ENCODE measurements around the gene NKX2-2.

The NKX2-2 gene

GRCh38 chr20:21523281-21523868, 9.5 kb upstream of the NKX2-2 start:
- Histone ChIP-seq H3K4me3 (ENCODE audit: insufficient read depth, low read depth, low read length, poor library complexity, severe bottlenecking) (no peak overlapping the region), H3K36me3 (ENCODE audit: control insufficient read depth, insufficient read depth, low read length) (no peaks in the 10 kb centered on the region), H3K27ac (ENCODE audit: insufficient read depth, low read length, poor library complexity, severe bottlenecking) (no peak overlapping the region), H3K27me3 (replicated peaks; ENCODE audit: control insufficient read depth, insufficient read depth, low read length, poor library complexity, severe bottlenecking) (peaks cover 48% of the 10 kb centered on the region), H3K9me3 (ENCODE audit: control insufficient read depth, low read length) (no peaks in the 10 kb centered on the region), H3K4me1 (ENCODE audit: control insufficient read depth, insufficient read depth, low read length, poor library complexity, severe bottlenecking) (peaks cover 18% of the 10 kb centered on the region)
- DNase-seq: no peak

GRCh38 chr20:21522481-21523280, 8.8 kb upstream of the NKX2-2 start:
- Histone ChIP-seq H3K36me3 (ENCODE audit: control insufficient read depth, insufficient read depth, low read length) (no peaks in the 10 kb centered on the region), H3K9me3 (ENCODE audit: control insufficient read depth, low read length) (no peaks in the 10 kb centered on the region), H3K27ac (ENCODE audit: insufficient read depth, low read length, poor library complexity, severe bottlenecking) (no peak overlapping the region), H3K27me3 (replicated peaks; ENCODE audit: control insufficient read depth, insufficient read depth, low read length, poor library complexity, severe bottlenecking) (peaks cover 52% of the 10 kb centered on the region), H3K4me3 (ENCODE audit: insufficient read depth, low read depth, low read length, poor library complexity, severe bottlenecking) (peak overlapping the region; percentile 6), H3K4me1 (ENCODE audit: control insufficient read depth, insufficient read depth, low read length, poor library complexity, severe bottlenecking) (peaks cover 18% of the 10 kb centered on the region)
- no peak for DNase-seq

- no peaks in the 10 kb centered on the region for H3K9me3 ChIP-seq (ENCODE audit: control insufficient read depth, low read length)
- DNase-seq: no peak
- peak overlapping the region; percentile 6 for H3K4me3 ChIP-seq (ENCODE audit: insufficient read depth, low read depth, low read length, poor library complexity, severe bottlenecking)
- no peak overlapping the region for H3K27ac ChIP-seq (ENCODE audit: insufficient read depth, low read length, poor library complexity, severe bottlenecking)
- peaks cover 23% of the 10 kb centered on the region for H3K4me1 ChIP-seq (ENCODE audit: control insufficient read depth, insufficient read depth, low read length, poor library complexity, severe bottlenecking)
- H3K27me3 ChIP-seq (replicated peaks; ENCODE audit: control insufficient read depth, insufficient read depth, low read length, poor library complexity, severe bottlenecking): peaks cover 60% of the 10 kb centered on the region
- H3K36me3 ChIP-seq (ENCODE audit: control insufficient read depth, insufficient read depth, low read length): no peaks in the 10 kb centered on the region
Measured at GRCh38 chr20:21521596-21522480, 8.0 kb upstream of the NKX2-2 start.

GRCh38 chr20:21520702-21521595, 7.1 kb upstream of the NKX2-2 start:
- Histone ChIP-seq H3K9me3 (ENCODE audit: control insufficient read depth, low read length) (no peaks in the 10 kb centered on the region), H3K4me3 (ENCODE audit: insufficient read depth, low read depth, low read length, poor library complexity, severe bottlenecking) (no peak overlapping the region), H3K27me3 (replicated peaks; ENCODE audit: control insufficient read depth, insufficient read depth, low read length, poor library complexity, severe bottlenecking) (peaks cover 65% of the 10 kb centered on the region), H3K27ac (ENCODE audit: insufficient read depth, low read length, poor library complexity, severe bottlenecking) (no peak overlapping the region), H3K4me1 (ENCODE audit: control insufficient read depth, insufficient read depth, low read length, poor library complexity, severe bottlenecking) (peaks cover 30% of the 10 kb centered on the region), H3K36me3 (ENCODE audit: control insufficient read depth, insufficient read depth, low read length) (no peaks in the 10 kb centered on the region)
- no peak for DNase-seq

- peaks cover 39% of the 10 kb centered on the region for H3K4me1 ChIP-seq (ENCODE audit: control insufficient read depth, insufficient read depth, low read length, poor library complexity, severe bottlenecking)
- no peaks in the 10 kb centered on the region for H3K36me3 ChIP-seq (ENCODE audit: control insufficient read depth, insufficient read depth, low read length)
- H3K27ac ChIP-seq (ENCODE audit: insufficient read depth, low read length, poor library complexity, severe bottlenecking): no peak overlapping the region
- no peak overlapping the region for H3K4me3 ChIP-seq (ENCODE audit: insufficient read depth, low read depth, low read length, poor library complexity, severe bottlenecking)
- no peak for DNase-seq
- H3K9me3 ChIP-seq (ENCODE audit: control insufficient read depth, low read length): no peaks in the 10 kb centered on the region
- H3K27me3 ChIP-seq (replicated peaks; ENCODE audit: control insufficient read depth, insufficient read depth, low read length, poor library complexity, severe bottlenecking): peaks cover 76% of the 10 kb centered on the region
Measured at GRCh38 chr20:21519136-21519584, 5.3 kb upstream of the NKX2-2 start.

GRCh38 chr20:21518292-21518991, 4.6 kb upstream of the NKX2-2 start:
- Histone ChIP-seq H3K4me3 (ENCODE audit: insufficient read depth, low read depth, low read length, poor library complexity, severe bottlenecking) (no peak overlapping the region), H3K9me3 (ENCODE audit: control insufficient read depth, low read length) (no peaks in the 10 kb centered on the region), H3K27ac (ENCODE audit: insufficient read depth, low read length, poor library complexity, severe bottlenecking) (no peak overlapping the region), H3K4me1 (ENCODE audit: control insufficient read depth, insufficient read depth, low read length, poor library complexity, severe bottlenecking) (peaks cover 44% of the 10 kb centered on the region), H3K27me3 (replicated peaks; ENCODE audit: control insufficient read depth, insufficient read depth, low read length, poor library complexity, severe bottlenecking) (peaks cover 78% of the 10 kb centered on the region), H3K36me3 (ENCODE audit: control insufficient read depth, insufficient read depth, low read length) (no peaks in the 10 kb centered on the region)
- no peak for DNase-seq

GRCh38 chr20:21517566-21518277, 3.9 kb upstream of the NKX2-2 start:
- H3K4me3 ChIP-seq (ENCODE audit: insufficient read depth, low read depth, low read length, poor library complexity, severe bottlenecking): no peak overlapping the region
- peaks cover 48% of the 10 kb centered on the region for H3K4me1 ChIP-seq (ENCODE audit: control insufficient read depth, insufficient read depth, low read length, poor library complexity, severe bottlenecking)
- no peaks in the 10 kb centered on the region for H3K36me3 ChIP-seq (ENCODE audit: control insufficient read depth, insufficient read depth, low read length)
- H3K27me3 ChIP-seq (replicated peaks; ENCODE audit: control insufficient read depth, insufficient read depth, low read length, poor library complexity, severe bottlenecking): peaks cover 78% of the 10 kb centered on the region
- H3K27ac ChIP-seq (ENCODE audit: insufficient read depth, low read length, poor library complexity, severe bottlenecking): no peak overlapping the region
- DNase-seq: no peak
- no peaks in the 10 kb centered on the region for H3K9me3 ChIP-seq (ENCODE audit: control insufficient read depth, low read length)

- peaks cover 51% of the 10 kb centered on the region for H3K4me1 ChIP-seq (ENCODE audit: control insufficient read depth, insufficient read depth, low read length, poor library complexity, severe bottlenecking)
- no peak overlapping the region for H3K4me3 ChIP-seq (ENCODE audit: insufficient read depth, low read depth, low read length, poor library complexity, severe bottlenecking)
- no peaks in the 10 kb centered on the region for H3K9me3 ChIP-seq (ENCODE audit: control insufficient read depth, low read length)
- DNase-seq: no peak
- H3K27me3 ChIP-seq (replicated peaks; ENCODE audit: control insufficient read depth, insufficient read depth, low read length, poor library complexity, severe bottlenecking): peaks cover 84% of the 10 kb centered on the region
- no peaks in the 10 kb centered on the region for H3K36me3 ChIP-seq (ENCODE audit: control insufficient read depth, insufficient read depth, low read length)
- no peak overlapping the region for H3K27ac ChIP-seq (ENCODE audit: insufficient read depth, low read length, poor library complexity, severe bottlenecking)
Measured at GRCh38 chr20:21516861-21517565, 3.1 kb upstream of the NKX2-2 start.
